ENCODE results near the gene GSTO1.
A peak's percentile ranks its signal among the peaks of the same experiment; 100 is the strongest.

The GSTO1 gene

GRCh38 chr10:104258209-104258608, 3.5 kb downstream of the GSTO1 start:
- FAIRE-seq = no peak
- no peak for DNase-seq (ENCODE audit: insufficient read length, low spot score)
- TF ChIP-seq POLR2A (IDR thresholded peaks at IDR 0.05; ENCODE audit: low read depth, low read length) (no peak), POU2F2 (IDR thresholded peaks at IDR 0.05; ENCODE audit: low read depth, low read length) (no peak), POLR2AphosphoS5 (IDR thresholded peaks at IDR 0.05; ENCODE audit: low read depth, low read length) (no peak)

GRCh38 chr10:104259456-104259855, 4.8 kb downstream of the GSTO1 start:
- DNase-seq (ENCODE audit: insufficient read length, low spot score) = no peak
- FAIRE-seq = peak; percentile 40
- no peak for TF ChIP-seq PAX5 (IDR thresholded peaks at IDR 0.05; ENCODE audit: insufficient read depth, low read length, severe bottlenecking)
- TF ChIP-seq TAF1 (IDR thresholded peaks at IDR 0.05; ENCODE audit: low read depth, low read length) = no peak
- TF ChIP-seq POLR2AphosphoS5 (IDR thresholded peaks at IDR 0.05; ENCODE audit: low read depth, low read length) = no peak
- TF ChIP-seq POLR2A (IDR thresholded peaks at IDR 0.05; ENCODE audit: low read depth, low read length) = no peak

GRCh38 chr10:104259999-104260774, 5.5 kb downstream of the GSTO1 start:
- no peak for TF ChIP-seq PAX5 (IDR thresholded peaks at IDR 0.05; ENCODE audit: insufficient read depth, low read length, severe bottlenecking)
- TF ChIP-seq POLR2AphosphoS5 (IDR thresholded peaks at IDR 0.05; ENCODE audit: low read depth, low read length) = no peak
- no peak for TF ChIP-seq SPI1 (IDR thresholded peaks at IDR 0.05; ENCODE audit: low read depth, low read length)
- TF ChIP-seq POU2F2 (IDR thresholded peaks at IDR 0.05; ENCODE audit: low read depth, low read length) = no peak
- no peak for TF ChIP-seq POLR2A (IDR thresholded peaks at IDR 0.05; ENCODE audit: low read depth, low read length)
- TF ChIP-seq TAF1 (IDR thresholded peaks at IDR 0.05; ENCODE audit: low read depth, low read length) = no peak
- no peak for DNase-seq (ENCODE audit: insufficient read length, low spot score)
- no peak for FAIRE-seq

GRCh38 chr10:104260775-104261115, 6.1 kb downstream of the GSTO1 start:
- FAIRE-seq (no peak), DNase-seq (ENCODE audit: insufficient read length, low spot score) (no peak)
- TF ChIP-seq POLR2AphosphoS5 (IDR thresholded peaks at IDR 0.05; ENCODE audit: low read depth, low read length) = no peak
- TF ChIP-seq SPI1 (IDR thresholded peaks at IDR 0.05; ENCODE audit: low read depth, low read length) = no peak
- no peak for TF ChIP-seq PAX5 (IDR thresholded peaks at IDR 0.05; ENCODE audit: insufficient read depth, low read length, severe bottlenecking)
- no peak for TF ChIP-seq TAF1 (IDR thresholded peaks at IDR 0.05; ENCODE audit: low read depth, low read length)
- no peak for TF ChIP-seq POLR2A (IDR thresholded peaks at IDR 0.05; ENCODE audit: low read depth, low read length)
- no peak for TF ChIP-seq POU2F2 (IDR thresholded peaks at IDR 0.05; ENCODE audit: low read depth, low read length)

- DNase-seq (ENCODE audit: insufficient read length, low spot score) (no peak), FAIRE-seq (no peak)
- TF ChIP-seq POU2F2 (IDR thresholded peaks at IDR 0.05; ENCODE audit: low read depth, low read length) = no peak
- no peak for TF ChIP-seq SPI1 (IDR thresholded peaks at IDR 0.05; ENCODE audit: low read depth, low read length)
- no peak for TF ChIP-seq POLR2A (IDR thresholded peaks at IDR 0.05; ENCODE audit: low read depth, low read length)
- TF ChIP-seq POLR2AphosphoS5 (IDR thresholded peaks at IDR 0.05; ENCODE audit: low read depth, low read length) = no peak
- TF ChIP-seq PAX5 (IDR thresholded peaks at IDR 0.05; ENCODE audit: insufficient read depth, low read length, severe bottlenecking) = no peak
- TF ChIP-seq TAF1 (IDR thresholded peaks at IDR 0.05; ENCODE audit: low read depth, low read length) = no peak
Observed at GRCh38 chr10:104262055-104262454, 7.4 kb downstream of the GSTO1 start.

- FAIRE-seq = no peak
- no peak for DNase-seq (ENCODE audit: insufficient read length, low spot score)
- TF ChIP-seq TAF1 (IDR thresholded peaks at IDR 0.05; ENCODE audit: low read depth, low read length) = no peak
- TF ChIP-seq POLR2A (IDR thresholded peaks at IDR 0.05; ENCODE audit: low read depth, low read length) = no peak
- no peak for TF ChIP-seq SPI1 (IDR thresholded peaks at IDR 0.05; ENCODE audit: low read depth, low read length)
- TF ChIP-seq POLR2AphosphoS5 (IDR thresholded peaks at IDR 0.05; ENCODE audit: low read depth, low read length) = no peak
- no peak for TF ChIP-seq POU2F2 (IDR thresholded peaks at IDR 0.05; ENCODE audit: low read depth, low read length)
- TF ChIP-seq PAX5 (IDR thresholded peaks at IDR 0.05; ENCODE audit: insufficient read depth, low read length, severe bottlenecking) = no peak
Observed at GRCh38 chr10:104264783-104265182, 10.1 kb downstream of the GSTO1 start.

GRCh38 chr10:104267721-104268404, 13.2 kb downstream of the GSTO1 start:
- FAIRE-seq = no peak
- no peak for TF ChIP-seq TAF1 (IDR thresholded peaks at IDR 0.05; ENCODE audit: low read depth, low read length)
- TF ChIP-seq POLR2A (IDR thresholded peaks at IDR 0.05; ENCODE audit: low read depth, low read length) = no peak
- TF ChIP-seq SPI1 (IDR thresholded peaks at IDR 0.05; ENCODE audit: low read depth, low read length) = peak; percentile 40; the same call in 1 of the 2 replicates
- TF ChIP-seq PAX5 (IDR thresholded peaks at IDR 0.05; ENCODE audit: insufficient read depth, low read length, severe bottlenecking) = no peak
- no peak; the same call in 1 of the 2 replicates for TF ChIP-seq POLR2AphosphoS5 (IDR thresholded peaks at IDR 0.05; ENCODE audit: low read depth, low read length)
- TF ChIP-seq POU2F2 (IDR thresholded peaks at IDR 0.05; ENCODE audit: low read depth, low read length) = no peak
- no peak for DNase-seq (ENCODE audit: insufficient read length, low spot score)

- FAIRE-seq (no peak), DNase-seq (ENCODE audit: insufficient read length, low spot score) (no peak)
- TF ChIP-seq POU2F2 (IDR thresholded peaks at IDR 0.05; ENCODE audit: low read depth, low read length) = no peak
- no peak for TF ChIP-seq POLR2AphosphoS5 (IDR thresholded peaks at IDR 0.05; ENCODE audit: low read depth, low read length)
Observed at GRCh38 chr10:104268405-104268712, 13.7 kb downstream of the GSTO1 start.

- DNase-seq (ENCODE audit: insufficient read length, low spot score) (peak; percentile 98), FAIRE-seq (peak; percentile 98)
Observed at GRCh38 chr10:104268713-104269645, 14.3 kb downstream of the GSTO1 start, which contains the start of gene GSTO2. Gene GSTO2, plus strand, starts transcription at chr10:104269184. Its CDS starts 5,732 bp downstream, at chr10:104274916.

More at GRCh38 chr10:104268713-104269645, 14.3 kb downstream of the GSTO1 start, which contains the start of gene GSTO2:
- no peak for TF ChIP-seq PAX5 (IDR thresholded peaks at IDR 0.05; ENCODE audit: insufficient read depth, low read length, severe bottlenecking)
- TF ChIP-seq POLR2AphosphoS5 (IDR thresholded peaks at IDR 0.05; ENCODE audit: low read depth, low read length) = peak; percentile 89
- TF ChIP-seq TAF1 (IDR thresholded peaks at IDR 0.05; ENCODE audit: low read depth, low read length) = peak; percentile 67
- peak; percentile 64; the same call in 1 of the 2 replicates for TF ChIP-seq POU2F2 (IDR thresholded peaks at IDR 0.05; ENCODE audit: low read depth, low read length)
- TF ChIP-seq SPI1 (IDR thresholded peaks at IDR 0.05; ENCODE audit: low read depth, low read length) = peak; percentile 72
- TF ChIP-seq POLR2A (IDR thresholded peaks at IDR 0.05; ENCODE audit: low read depth, low read length) = peak; percentile 87

Measured in GM12891 (cell line).